ENCODE measurements around the gene C5orf15.
"Not testable (repeated sequence)": the region's sequence is repeated elsewhere in the genome, so short reads cannot be mapped to it uniquely, and the experiment has no call there.

C5orf15 gene

GRCh38 chr5:133935991-133936650, 32.3 kb downstream of the C5orf15 start:
- DNase-seq = not testable (repeated sequence)

- no peak for DNase-seq
Observed at GRCh38 chr5:133935667-133935940, 32.8 kb downstream of the C5orf15 start.

DNA sequence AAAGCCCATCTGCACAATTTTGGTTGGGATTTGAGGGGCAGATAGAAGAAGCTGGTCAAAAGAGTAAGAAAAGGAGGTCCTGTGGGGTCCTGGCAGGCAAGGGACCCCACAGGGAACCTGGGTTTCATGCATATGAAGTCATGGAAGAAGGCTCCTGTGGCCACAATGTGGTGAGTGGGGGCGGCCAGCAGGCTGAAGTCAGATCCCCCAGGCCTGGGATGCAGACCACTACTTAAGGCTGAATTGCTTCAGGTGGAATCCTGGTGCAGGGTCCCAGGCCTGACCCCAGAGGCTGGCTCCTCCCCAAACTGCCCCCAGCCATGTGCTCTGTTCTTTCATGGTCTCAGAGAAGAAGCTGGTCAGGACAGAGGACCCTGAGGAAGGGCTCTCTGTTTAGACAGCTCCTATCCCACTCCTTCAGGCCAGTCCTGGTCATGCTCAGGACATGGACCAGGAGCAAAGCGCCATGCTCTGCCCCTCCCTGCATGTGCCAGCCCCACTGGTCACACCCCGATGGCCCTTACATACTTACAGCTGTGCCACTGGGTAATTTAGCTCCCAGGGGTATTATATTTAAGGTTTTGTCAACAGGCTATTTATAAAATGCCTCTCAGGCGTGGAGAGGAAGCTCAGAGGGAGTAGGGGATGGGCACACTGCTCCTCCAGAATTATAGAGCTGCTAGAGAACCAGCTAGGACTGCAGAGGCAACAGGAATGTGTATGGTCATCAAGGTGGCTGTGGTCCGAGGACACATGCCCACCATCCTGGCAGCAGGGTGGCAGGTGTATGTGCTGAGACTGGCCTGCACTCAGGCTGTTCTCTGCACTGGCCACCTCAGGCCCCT, 33.4 kb downstream of the C5orf15 start:
- DNase-seq = no peak

DNA sequence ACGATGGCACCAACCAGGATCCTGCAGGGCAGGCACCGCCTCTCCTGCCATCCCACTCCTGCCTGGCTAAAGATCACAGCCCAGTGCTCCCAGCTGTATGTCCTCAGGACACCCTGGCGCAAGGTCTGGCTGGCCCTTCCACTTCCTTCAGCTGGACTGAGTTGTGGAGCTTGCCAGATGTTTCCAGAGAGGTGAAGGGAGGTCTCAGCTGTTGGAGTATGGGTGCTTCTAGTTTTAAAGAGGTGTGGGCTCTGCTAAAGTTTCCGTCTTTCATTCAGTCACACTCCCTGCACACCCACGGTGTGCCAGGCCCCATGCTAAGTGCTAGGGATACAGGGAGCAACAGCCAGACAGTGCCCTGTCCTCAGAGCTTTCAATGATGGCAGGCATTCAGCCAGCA, 34.1 kb downstream of the C5orf15 start:
- no peak for DNase-seq

GRCh38 chr5:133933670-133934295, 34.6 kb downstream of the C5orf15 start:
- no peak for DNase-seq

- no peak for DNase-seq
Observed at GRCh38 chr5:133933169-133933509, 35.3 kb downstream of the C5orf15 start.

DNA sequence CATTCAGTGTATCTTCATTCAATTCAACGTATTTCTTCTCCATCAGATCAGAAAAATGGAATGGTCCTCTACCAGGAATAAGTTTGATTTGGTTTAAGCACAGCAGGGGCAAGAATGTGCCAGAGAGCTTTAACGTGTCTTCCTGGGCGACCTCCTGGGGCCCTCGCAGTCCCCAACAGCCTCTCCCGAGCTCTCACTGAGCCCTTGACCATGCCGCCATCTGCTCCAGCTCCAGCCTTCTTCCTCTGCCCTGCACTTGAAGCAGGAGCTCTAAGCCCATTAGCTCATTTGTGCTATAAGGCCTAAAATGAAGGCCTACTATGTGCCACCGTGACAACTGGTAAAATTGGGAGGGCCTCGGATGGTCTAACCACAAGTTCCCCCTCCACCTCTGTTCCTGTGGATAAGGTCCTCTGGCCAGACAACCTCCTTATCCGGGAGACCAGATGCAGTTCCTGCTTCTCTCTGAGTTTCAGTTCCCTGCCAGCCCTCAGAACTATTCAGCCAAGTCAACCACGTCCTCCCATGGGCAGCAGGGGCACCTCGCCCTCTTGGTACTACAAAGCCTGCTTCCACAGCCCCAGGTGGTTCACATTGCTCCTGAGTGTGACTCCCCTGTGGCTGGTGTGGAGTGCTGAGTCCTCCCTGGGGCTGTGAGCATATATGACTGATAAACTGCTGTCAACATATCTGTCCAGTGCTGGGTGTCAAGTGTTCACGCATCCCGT, 35.8 kb downstream of the C5orf15 start:
- no peak for DNase-seq

DNA sequence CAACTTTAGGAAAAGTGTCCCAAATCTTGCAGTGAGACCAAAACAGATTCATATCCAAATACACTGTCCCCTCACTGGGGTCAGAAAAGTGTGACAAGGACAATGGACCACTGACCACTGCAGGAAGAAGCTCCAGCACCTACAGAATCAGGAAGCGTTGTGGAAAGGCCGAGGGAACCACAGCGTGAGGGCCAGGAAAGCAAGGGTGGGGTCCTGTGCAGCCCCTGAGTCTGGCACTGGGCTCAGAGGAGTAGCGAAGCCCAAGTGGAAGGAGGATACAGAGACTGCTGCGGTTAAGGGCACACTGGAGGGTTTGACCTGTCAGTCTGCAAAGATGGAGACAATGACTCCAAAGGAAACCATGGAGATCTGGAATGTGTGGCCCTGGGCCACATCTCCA, 36.9 kb downstream of the C5orf15 start:
- DNase-seq = no peak

- DNase-seq = no peak
Observed at GRCh38 chr5:133930813-133931090, 37.7 kb downstream of the C5orf15 start.

DNA sequence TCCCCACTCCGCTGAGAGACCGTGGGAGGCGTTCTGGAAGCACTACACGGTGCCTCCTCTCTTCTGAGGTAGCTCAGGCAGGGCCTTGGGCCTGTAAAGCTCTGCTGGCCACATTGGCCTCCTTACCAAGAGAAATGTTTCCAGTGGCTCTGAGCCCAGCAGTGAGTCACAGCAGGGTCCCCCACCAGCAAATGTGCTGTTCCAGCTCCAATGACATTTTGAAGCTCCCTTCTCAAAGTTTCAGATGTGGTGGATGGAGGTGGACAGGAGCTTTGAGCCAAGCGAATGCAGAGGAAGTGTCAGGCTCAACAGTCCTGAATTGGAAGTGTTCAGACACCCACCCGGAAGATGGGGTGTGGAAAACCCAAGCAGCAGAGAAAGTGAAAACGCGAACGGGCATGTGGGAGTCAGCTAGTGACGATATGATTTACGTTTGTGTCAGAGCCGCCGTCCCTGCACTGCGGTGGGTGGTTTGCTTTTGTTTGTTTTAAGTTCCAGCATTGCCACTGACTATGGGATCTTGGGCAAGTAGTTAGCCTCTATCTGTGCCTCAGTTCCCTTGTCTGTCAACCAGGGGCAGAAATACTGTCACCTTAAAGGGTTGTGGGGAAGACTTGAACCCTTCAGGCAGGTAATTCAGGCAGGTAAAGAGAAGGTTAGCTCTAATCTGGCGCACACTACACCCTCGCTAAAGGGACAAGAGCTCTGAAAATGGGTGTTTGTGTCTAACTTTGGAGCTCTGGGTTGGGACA, 38.2 kb downstream of the C5orf15 start:
- DNase-seq = no peak

DNA sequence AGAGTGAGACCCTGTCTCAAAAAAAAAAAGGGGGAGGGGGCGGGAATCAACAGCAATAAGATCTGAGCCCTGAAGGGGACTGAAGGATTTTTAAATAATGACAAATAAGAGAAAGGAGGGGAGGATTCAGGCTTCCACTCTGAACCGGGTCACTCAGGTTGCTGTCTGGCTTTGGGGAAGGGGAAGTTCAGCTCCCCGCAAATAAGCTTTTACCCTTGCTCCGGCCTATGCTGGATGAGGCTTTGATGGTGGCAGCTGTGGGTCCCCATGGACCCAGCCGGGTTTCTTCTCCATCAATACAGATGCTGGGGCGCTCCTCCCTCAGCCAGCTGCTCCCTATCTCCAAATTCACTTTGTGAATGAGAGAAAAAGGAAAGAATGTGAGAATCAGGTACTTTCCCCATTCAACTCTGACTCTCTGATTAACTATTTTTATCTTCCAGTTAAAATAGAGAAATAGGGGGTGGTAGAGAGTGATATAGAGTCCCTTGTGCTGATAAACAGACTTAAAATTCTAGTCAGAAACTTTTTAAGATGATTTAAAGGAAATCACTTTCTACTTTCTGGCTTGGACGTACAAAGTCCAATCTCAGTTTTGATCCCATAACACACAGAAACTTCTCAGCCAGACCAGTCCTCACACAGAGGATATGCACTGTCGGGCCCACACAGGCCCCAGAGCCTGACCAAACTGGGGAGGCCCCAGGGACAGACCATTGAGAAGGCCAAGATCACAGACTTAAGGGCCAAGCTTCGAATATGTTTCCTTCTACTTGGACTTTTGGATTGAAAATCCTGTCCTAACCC, 39.6 kb downstream of the C5orf15 start:
- DNase-seq = no peak

DNA sequence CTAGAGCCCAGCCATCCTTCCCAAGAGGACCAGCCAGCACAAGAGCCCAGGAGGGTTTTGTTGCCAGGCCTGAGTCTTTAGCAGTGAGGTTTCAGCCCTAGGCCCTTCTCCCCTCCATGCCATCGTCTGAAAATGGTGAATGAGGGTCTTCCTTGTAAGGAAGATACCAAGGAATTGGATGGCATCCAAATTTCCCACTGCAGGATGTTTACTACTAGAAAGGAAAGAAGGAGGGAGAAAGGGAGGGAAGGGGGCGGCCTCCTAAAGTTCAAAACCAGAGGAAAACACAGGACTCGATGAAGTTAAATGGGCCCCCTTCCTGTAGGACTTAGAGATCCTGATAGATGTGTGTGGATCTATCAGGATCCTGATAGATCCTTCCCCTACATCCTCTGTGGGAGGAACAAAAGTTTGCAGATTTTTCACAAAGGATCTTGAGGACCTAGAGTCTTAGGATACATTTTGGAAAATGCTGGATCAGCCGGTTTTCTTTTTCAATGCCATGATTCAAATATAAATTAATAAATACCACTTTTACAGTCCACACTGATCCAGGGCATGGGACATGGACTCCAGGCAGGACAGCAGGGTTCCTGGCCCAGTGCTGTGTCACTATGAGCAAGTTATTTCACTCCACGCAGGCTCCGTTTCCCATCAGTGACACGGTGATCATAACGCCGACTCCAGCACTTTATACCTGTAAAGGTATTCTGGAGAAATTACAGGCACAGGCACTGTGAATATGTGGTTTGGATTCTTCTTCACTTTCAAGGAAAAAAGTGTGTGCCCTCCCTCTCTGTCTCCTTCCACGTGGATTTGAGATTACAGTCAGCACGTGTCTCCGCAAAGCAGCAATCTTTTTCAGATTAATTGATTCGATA, 40.9 kb downstream of the C5orf15 start:
- no peak for DNase-seq

DNA sequence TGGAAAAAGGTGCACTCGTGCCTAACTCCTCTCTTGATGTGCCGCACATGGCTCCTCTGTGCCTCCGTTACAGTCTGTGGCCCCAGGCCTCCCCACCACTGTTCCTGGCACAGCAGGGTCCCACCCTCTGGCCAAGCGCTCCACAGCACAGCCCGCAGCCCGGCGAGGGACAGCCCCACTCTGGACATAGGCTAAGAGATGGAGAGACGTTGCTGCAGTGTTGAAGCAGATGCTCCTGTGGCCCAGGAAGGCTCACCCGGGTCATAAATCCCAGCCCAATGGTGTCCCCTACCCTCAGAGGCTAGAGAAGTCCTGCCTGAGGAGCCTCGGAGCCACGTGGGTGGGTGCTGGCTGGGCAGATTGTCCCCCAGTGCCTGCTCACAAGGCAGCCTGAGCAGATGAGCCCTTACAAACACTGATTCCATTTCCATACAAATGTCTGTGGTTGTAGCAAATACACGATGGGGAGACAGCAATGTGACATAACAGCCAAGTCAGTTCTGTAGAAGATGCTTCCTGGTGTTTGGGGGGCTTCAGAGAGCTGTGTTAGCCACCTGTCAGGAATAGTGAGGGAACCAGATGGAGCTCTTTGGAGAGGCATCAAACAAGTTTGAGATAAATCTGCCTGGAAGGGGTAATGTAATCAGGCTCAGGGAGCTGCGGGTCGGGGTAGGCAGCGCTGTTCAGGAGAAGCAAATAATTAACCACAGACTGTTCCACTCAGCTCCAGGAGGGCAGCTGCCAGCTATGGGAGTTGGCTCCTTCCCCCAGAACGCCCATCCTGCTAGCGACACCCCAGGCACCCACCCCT, 41.7 kb downstream of the C5orf15 start:
- DNase-seq = no peak

- DNase-seq = no peak
Observed at GRCh38 chr5:133925866-133926488, 42.4 kb downstream of the C5orf15 start.

DNA sequence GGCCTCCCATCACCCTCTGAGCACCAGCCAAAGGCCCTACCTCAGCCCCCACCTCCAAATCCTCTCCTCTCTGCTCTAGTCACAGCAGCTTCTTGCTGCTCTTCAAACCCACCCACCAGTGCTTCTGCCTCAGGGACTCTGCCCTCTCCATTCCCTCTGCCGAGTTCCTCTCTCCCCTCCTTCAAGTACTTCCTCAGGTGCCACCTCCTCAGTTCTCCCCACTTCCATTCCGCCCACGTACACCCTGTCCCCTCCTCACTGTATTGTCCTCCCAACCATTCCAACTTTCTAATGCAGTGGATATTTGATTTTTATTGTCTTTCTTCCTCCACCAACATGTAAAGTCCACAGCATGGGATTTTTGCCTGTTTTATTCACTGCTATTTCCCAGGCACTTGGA, 43.2 kb downstream of the C5orf15 start:
- DNase-seq = no peak

GRCh38 chr5:133924221-133924920, 44.1 kb downstream of the C5orf15 start:
- no peak for DNase-seq

- DNase-seq = no peak
Observed at GRCh38 chr5:133921979-133922378, 46.4 kb downstream of the C5orf15 start.

DNA sequence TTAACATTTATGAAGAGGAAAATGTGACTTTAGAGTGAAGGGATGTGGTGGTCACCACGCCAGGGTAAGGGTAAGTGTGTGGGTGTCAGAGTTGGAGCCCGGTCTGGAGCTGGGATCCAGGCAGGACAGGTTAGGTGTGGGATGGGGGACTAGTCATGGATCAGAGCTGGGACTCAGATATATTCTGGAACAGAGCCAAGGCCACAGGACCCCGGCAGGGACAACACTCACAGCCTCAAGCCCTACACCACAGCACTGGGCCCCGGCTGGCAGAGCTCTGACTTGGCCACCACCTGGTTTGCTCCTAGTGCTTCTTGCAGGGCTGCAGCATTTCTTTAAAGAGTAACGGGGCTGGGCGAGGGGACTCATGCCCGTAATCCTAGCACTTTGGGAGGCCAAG, 47.4 kb downstream of the C5orf15 start:
- no peak for DNase-seq

All from NCI-H510A (cell line).